Omental fat pad (tissue), 4 donors: ENCODE measurements around the gene MAN1A2. TPM values are rescaled to one million over a fixed set of nuclear protein-coding genes. Genes with fewer than 3 reads are reported as not detected.

Experiments
- ATAC-seq: fragments of 150-250 bp; one replicate; pipeline ENCODE4 v1.9.1; 2016; ENCODE audit warnings: mild to moderate bottlenecking, moderate library complexity; ENCODE audit not compliant: low FRiP score
- DNase-seq: peaks from one replicate; pipeline ENCODE4 v3.0.0-alpha.2; 2019; ENCODE audit warnings: low spot score
- total RNA-seq, 4 donors: library from RNA; depleted of rRNA; stranded (reverse); fragments of >200 nt; gene quantifications; one replicate each; pipeline ENCODE4 v1.1.0, GENCODE V29; 2016
- TF ChIP-seq, protein P1 (sequence below), 3 donors: fragments of 450-650 bp; IDR thresholded peaks; one replicate each; pipeline ENCODE4 v1.5.1; 2016 to 2017; ENCODE audit warnings: antibody characterized with exemption in 3 of 3, mild to moderate bottlenecking in 3 of 3, moderate library complexity in 2 of 3

The MAN1A2 gene
- total RNA-seq, 4 donors from 2014 or later: 32.9 to 50.7 (median 42.1) TPM

DNA sequence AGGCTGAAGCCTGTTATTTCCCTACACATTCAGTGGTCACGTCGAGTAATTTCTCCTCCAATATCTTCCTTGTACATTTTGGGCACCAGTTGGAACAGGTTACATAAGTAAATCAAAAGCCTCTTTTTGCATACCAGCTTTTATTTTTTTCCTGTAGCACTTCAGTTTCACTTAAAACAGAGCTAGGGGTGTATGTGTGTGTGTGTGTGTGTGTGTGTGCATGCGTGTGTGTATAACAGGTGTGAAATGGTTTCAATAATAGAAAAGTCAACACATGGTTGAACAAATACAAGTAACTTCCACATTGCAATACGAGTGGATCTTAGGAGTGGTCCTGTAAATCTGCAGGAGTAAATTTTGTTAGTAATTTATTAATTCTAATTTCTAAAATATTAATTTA is 3.0 kb upstream of the MAN1A2 start:
- TF ChIP-seq, protein P1, sequence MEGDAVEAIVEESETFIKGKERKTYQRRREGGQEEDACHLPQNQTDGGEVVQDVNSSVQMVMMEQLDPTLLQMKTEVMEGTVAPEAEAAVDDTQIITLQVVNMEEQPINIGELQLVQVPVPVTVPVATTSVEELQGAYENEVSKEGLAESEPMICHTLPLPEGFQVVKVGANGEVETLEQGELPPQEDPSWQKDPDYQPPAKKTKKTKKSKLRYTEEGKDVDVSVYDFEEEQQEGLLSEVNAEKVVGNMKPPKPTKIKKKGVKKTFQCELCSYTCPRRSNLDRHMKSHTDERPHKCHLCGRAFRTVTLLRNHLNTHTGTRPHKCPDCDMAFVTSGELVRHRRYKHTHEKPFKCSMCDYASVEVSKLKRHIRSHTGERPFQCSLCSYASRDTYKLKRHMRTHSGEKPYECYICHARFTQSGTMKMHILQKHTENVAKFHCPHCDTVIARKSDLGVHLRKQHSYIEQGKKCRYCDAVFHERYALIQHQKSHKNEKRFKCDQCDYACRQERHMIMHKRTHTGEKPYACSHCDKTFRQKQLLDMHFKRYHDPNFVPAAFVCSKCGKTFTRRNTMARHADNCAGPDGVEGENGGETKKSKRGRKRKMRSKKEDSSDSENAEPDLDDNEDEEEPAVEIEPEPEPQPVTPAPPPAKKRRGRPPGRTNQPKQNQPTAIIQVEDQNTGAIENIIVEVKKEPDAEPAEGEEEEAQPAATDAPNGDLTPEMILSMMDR (IDR thresholded peaks at IDR 0.05): no peak
- ATAC-seq: no peak
- DNase-seq: no peak

DNA sequence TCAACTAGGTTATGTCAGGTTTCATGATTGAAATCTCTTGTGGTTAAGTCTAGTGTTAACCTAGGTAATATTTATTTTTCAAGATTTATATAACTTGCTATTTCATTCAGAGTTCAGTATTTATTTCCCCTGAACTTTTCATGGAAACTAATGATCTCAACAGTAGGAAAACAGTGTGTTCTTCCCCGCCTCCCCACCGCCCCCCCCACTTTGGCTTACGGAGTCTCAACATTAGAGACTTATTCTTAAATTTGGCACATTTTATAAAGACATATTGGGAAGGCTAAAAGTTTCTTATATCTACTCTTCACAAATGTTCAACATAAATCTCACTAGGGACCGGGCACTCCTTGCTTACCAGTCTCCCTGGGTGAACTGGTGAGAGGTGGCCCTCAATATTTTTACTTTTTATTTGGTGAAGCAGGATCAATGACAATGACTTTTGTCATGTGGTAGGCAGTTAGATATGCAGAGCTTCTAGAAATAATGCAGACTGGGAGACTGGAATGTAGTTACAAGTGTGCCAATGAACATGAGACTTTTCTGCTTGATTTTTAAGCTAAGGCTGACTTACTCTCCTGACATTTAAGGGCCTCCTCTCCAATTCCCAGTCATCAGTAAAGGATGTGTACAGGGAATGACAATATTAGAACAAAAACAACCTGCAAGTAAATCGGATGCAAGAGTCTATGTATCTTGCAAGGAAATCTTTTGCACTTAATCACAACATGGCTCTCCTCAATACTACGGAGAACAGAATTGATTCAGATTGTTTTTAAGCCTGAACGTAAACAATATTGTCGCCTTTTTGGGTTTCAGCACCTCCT is 1.7 kb upstream of the MAN1A2 start:
- TF ChIP-seq, protein P1 (IDR thresholded peaks at IDR 0.05): no peak
- ATAC-seq (no peak), DNase-seq (no peak)

DNA sequence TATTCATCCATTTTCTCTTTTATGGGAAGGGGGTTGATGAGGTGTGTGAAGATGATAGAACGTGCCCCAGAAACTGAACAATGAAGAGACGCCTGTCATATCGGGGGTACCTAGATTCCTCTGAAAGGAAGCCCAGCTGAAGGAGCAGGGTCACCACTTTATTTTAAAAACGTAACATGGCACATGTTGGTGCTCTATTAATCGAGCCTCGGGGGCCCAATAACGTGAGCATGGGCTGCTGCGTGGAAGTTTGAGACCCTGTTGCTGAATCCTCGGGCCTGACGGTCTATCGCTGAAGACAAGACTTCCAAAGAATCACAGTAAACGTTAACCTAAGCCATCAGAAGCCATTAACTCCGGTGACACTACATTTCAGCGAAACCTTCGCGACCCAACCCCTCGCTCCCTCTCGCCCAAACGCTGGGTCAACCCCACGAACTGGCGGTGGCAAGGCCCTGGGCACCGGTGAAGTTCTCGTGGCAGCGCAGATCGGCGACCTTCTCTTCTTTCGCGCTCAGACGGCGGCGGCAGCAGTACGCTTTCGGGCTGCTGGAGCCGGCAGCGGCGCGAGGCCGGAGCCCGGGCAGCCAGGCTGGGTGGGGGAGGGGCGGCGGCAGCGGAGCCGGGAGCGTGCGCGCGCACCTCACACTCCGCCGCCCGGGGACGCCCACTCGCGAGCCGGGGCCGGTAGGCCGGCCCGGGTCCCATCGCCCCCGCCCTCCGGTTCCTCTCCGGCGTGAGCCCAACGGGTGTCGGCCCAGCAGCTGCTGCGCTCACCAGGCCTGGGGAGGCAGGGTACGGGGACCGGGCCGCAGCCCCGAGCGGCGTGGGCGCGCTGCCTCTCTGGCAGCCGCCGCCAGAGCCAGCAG is 838 bp upstream of the MAN1A2 start:
- DNase-seq: peak; percentile 78
- TF ChIP-seq, protein P1 (IDR thresholded peaks at IDR 0.05): no peak
- peak; percentile 87 for ATAC-seq

DNA sequence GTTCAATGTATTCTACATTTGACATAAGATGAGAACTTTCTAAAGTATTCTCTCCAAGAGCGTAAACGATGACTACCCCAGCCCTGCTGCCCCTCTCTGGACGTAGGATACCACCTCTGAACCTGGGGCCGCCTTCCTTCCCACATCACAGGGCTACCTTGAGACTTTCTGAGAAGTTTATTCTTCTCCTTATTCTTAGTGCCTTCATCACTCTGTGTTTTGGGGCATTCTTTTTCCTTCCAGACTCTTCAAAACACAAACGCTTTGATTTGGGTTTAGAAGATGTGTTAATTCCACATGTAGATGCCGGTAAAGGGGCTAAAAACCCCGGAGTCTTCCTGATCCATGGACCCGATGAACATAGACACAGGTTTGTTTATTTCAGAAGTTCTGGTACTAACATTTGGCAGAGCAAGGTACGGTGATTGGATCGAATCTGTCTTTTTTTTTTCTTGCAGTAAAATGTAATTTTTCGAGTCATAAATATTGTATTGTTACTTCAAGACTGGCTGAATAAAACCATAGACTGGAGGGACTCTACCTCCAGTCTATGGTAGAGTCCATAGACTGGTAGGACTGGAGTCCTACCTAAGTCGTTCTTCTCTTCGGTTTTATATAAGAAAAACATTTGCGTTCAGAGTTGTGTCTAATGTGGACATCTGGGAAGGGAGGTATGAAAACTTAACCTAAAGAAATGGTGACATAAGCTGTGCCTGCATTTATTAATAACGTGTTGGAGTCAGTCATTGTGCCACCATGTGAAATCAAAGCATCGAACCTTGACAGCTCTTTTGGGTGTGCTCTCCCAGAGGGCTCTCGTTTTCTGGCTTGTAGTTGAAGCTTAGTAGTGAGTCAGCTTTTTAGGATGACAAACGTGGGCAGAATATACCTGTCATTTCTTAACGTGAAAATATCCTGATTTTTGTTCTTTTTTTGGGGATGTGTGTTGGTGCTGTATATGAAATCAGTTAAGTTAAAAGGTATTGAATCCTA is 1.2 kb downstream of the MAN1A2 start:
- TF ChIP-seq, protein P1 (IDR thresholded peaks at IDR 0.05): no peak
- no peak for ATAC-seq
- no peak for DNase-seq

DNA sequence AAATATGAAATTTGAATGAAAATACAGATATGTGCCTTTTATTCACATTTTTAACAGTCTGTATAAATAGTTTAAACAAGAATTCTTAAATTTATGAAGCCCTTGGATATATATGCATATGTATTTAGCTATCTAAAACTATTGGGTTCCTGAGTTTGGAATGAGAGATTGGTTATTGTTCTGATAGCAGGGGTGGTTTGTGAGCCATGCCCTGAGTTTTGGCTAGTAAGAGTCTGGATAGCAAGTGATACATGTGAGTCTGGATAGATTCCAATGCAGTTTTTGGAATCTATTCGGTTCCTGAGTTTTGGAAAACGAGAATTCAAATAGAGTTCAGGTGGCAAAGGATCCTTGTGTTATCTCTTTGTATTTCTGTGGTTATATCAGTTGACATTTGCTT is 2.8 kb downstream of the MAN1A2 start:
- ATAC-seq (no peak), DNase-seq (no peak)
- TF ChIP-seq, protein P1 (IDR thresholded peaks at IDR 0.05): no peak

DNA sequence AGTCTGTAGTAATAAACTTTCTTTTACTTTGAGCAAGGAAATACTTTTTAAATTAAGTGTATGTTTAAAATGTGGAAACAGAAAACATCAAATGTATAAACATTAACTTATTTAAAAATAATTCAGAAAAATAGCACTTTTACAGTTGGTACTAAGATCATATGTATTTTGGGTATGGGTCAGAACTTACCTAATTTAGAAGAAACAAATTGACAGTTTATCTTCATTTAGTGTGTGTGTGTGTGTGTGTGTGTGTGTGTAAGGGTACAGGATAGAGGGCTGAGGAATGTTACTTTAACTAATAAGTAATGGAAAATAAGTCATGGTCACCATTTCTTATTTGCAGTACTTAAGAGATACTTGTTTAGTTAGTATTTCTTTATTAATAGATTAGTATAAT is 3.3 kb downstream of the MAN1A2 start:
- ATAC-seq: no peak
- DNase-seq: no peak
- TF ChIP-seq, protein P1 (IDR thresholded peaks at IDR 0.05): no peak
